Transverse colon (tissue), 4 donors: Measurements from ENCODE around the gene SLC25A43. TPM values are rescaled to one million over a fixed set of nuclear protein-coding genes. Genes with fewer than 3 reads are reported as not detected.

ENCODE experiments used
- DNase-seq: peaks from one replicate; pipeline ENCODE4 v3.0.0-alpha.2; 2019
- H3K27ac ChIP-seq, 4 donors: fragments of 200-600 bp; sonication (generic); 2 replicates each; pipeline ENCODE4 v1.5.1; 2016 to 2018; ENCODE audit warnings: inconsistent platforms in 4 of 4
- H3K27me3 ChIP-seq: fragments of 200-600 bp; sonication (generic); 2 replicates; pipeline ENCODE4 v1.5.1; 2017; ENCODE audit warnings: inconsistent platforms
- H3K36me3 ChIP-seq, 4 donors: fragments of 200-600 bp; sonication (generic); 2 replicates each; pipeline ENCODE4 v1.5.1; 2017 to 2019; ENCODE audit warnings: inconsistent platforms in 4 of 4
- H3K4me1 ChIP-seq, 4 donors: fragments of 200-600 bp; sonication (generic); 2 replicates each; pipeline ENCODE4 v1.5.1; 2017 to 2020; ENCODE audit warnings: inconsistent platforms in 4 of 4
- H3K4me3 ChIP-seq, 4 donors: fragments of 200-600 bp; sonication (generic); 1 replicate in 1 of 4; 2 replicates in 3 of 4; pipeline versions ENCODE4 v1.5.1 to v1.6.1; 2017 to 2019; ENCODE audit warnings: inconsistent platforms in 4 of 4
- H3K9me3 ChIP-seq, 2 donors: fragments of 200-600 bp; sonication (generic); 2 replicates each; pipeline ENCODE4 v1.5.1; 2017 to 2019; ENCODE audit warnings: inconsistent platforms in 2 of 2
- CTCF ChIP-seq, 5 experiments: fragments of 200-600 bp in 3 of 5; fragments of 450-650 bp in 2 of 5; sonication (generic) in 3 of 5; IDR thresholded peaks; 1 replicate in 2 of 5; 2 replicates in 3 of 5; pipeline ENCODE4 v1.5.1; 2016 to 2017; ENCODE audit warnings: antibody characterized with exemption in 5 of 5, inconsistent platforms in 3 of 5, mild to moderate bottlenecking in 2 of 5, moderate library complexity in 1 of 5
- EP300 ChIP-seq: sonication (generic); formaldehyde crosslinking; IDR thresholded peaks from one replicate; pipeline ENCODE4 v1.6.1; 2017; ENCODE audit warnings: antibody characterized with exemption, low read depth
- POLR2A ChIP-seq: fragments of 450-650 bp; IDR thresholded peaks from one replicate; pipeline ENCODE4 v1.6.1; 2016; ENCODE audit warnings: antibody characterized with exemption, mild to moderate bottlenecking, moderate library complexity
- POLR2AphosphoS5 ChIP-seq, 3 donors: sonication (generic); formaldehyde crosslinking; IDR thresholded peaks; one replicate each; pipeline ENCODE4 v1.6.1; 2016; ENCODE audit warnings: antibody characterized with exemption in 3 of 3
- WGBS, 2 donors: methylation state at CpG; one replicate each; pipeline ENCODE4 v1.1.5; 2018; ENCODE audit warnings: low coverage in 1 of 2; 5-methylcytosine and 5-hydroxymethylcytosine counted together
- in situ Hi-C, 4 donors: fragments of 200-750 bp; cut with MboI; loops; one replicate each; pipeline versions ENCODE4 v1.15.0 to v1.15.1; 2017; ENCODE audit warnings: low sequenced_read_pairs in 3 of 4, low pct_ligation_motif_present in 1 of 4, low pct_unique_long_range_greater_than_20kb in 1 of 4
- intact Hi-C: fragments of 100-400 bp; cut with DNase I; formaldehyde crosslinking; loops from one replicate; pipeline ENCODE4 v1.15.1; 2023; ENCODE audit warnings: low total_unique reads
- total RNA-seq, 4 donors: library from RNA; depleted of rRNA; stranded (reverse); fragments of >200 nt; gene quantifications; one replicate each; pipeline ENCODE4 v1.1.0, GENCODE V29; 2016

Gene SLC25A43
- total RNA-seq, 4 donors from 2014 or later, result 23.3 to 46.4 (median 43.4) TPM

- Histone ChIP-seq H3K4me1 (peaks cover 0 to 27% (median 10%) of the 10 kb centered on the region in 4 donors), H3K36me3 (no peaks in the 10 kb centered on the region), H3K27me3 (no peaks in the 10 kb centered on the region), H3K27ac (peak overlapping the region; percentile 68 to 80 (median 74)), H3K9me3 (no peaks in the 10 kb centered on the region), H3K4me3 (no peak overlapping the region)
- intact Hi-C loops (no loop called here), in situ Hi-C loops (no loop called here)
- TF ChIP-seq POLR2A (no peak), CTCF (IDR thresholded peaks at IDR 0.05) (no peak), EP300 (no peak), POLR2AphosphoS5 (IDR thresholded peaks at IDR 0.05) (no peak)
- 64% methylated on average over 10 of the region's 10 CpGs; no CpG with 5 or more reads in 1 of the 2 donors for WGBS, 2 donors
- peak; percentile 20 for DNase-seq
Measured at GRCh38 chrX:119495734-119496726, 96.9 kb downstream of the SLC25A43 start.

GRCh38 chrX:119497185-119497584 is 98.0 kb downstream of the SLC25A43 start:
- in situ Hi-C loops (no loop called here), intact Hi-C loops (no loop called here)
- peaks cover 0 to 36% (median 11%) of the 10 kb centered on the region in 4 donors for H3K4me1 ChIP-seq
- WGBS, 2 donors, result 40% methylated on average over 1 of the region's 1 CpG; no CpG with 5 or more reads in 1 of the 2 donors
- H3K4me3 ChIP-seq, result no peak overlapping the region
- TF ChIP-seq POLR2A, result no peak
- TF ChIP-seq CTCF (IDR thresholded peaks at IDR 0.05), result no peak
- TF ChIP-seq POLR2AphosphoS5 (IDR thresholded peaks at IDR 0.05), result no peak
- no peak for TF ChIP-seq EP300
- no peaks in the 10 kb centered on the region for H3K9me3 ChIP-seq
- peak overlapping the region; percentile 68 to 80 (median 68) for H3K27ac ChIP-seq
- H3K36me3 ChIP-seq, result no peaks in the 10 kb centered on the region
- no peak for DNase-seq
- H3K27me3 ChIP-seq, result no peaks in the 10 kb centered on the region

GRCh38 chrX:119500061-119500800 is 101.1 kb downstream of the SLC25A43 start:
- peak overlapping the region; percentile 73 to 85 (median 83) for H3K27ac ChIP-seq
- in situ Hi-C loops, result loop anchor here in 1 of 4 donors (25.0 kb wide), 1 partner anchor 237 kb away; no protein-coding TSS in a partner anchor

More at GRCh38 chrX:119500061-119500800, 101.1 kb downstream of the SLC25A43 start:
- no peaks in the 10 kb centered on the region for H3K27me3 ChIP-seq
- WGBS, 2 donors, result 85% methylated on average over 13 of the region's 13 CpGs; no CpG with 5 or more reads in 1 of the 2 donors
- H3K4me1 ChIP-seq, result peaks cover 0 to 43% (median 13%) of the 10 kb centered on the region in 4 donors
- H3K36me3 ChIP-seq, result no peaks in the 10 kb centered on the region
- no peak for DNase-seq
- no peak for TF ChIP-seq POLR2AphosphoS5 (IDR thresholded peaks at IDR 0.05)
- TF ChIP-seq EP300, result no peak
- no peak for TF ChIP-seq CTCF (IDR thresholded peaks at IDR 0.05)
- no peak for TF ChIP-seq POLR2A
- intact Hi-C loops, result no loop called here
- no peaks in the 10 kb centered on the region for H3K9me3 ChIP-seq
- H3K4me3 ChIP-seq, result no peak overlapping the region
